ENCODE results near the gene MSL3.

MSL3 gene, protein sequence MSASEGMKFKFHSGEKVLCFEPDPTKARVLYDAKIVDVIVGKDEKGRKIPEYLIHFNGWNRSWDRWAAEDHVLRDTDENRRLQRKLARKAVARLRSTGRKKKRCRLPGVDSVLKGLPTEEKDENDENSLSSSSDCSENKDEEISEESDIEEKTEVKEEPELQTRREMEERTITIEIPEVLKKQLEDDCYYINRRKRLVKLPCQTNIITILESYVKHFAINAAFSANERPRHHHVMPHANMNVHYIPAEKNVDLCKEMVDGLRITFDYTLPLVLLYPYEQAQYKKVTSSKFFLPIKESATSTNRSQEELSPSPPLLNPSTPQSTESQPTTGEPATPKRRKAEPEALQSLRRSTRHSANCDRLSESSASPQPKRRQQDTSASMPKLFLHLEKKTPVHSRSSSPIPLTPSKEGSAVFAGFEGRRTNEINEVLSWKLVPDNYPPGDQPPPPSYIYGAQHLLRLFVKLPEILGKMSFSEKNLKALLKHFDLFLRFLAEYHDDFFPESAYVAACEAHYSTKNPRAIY

DNA sequence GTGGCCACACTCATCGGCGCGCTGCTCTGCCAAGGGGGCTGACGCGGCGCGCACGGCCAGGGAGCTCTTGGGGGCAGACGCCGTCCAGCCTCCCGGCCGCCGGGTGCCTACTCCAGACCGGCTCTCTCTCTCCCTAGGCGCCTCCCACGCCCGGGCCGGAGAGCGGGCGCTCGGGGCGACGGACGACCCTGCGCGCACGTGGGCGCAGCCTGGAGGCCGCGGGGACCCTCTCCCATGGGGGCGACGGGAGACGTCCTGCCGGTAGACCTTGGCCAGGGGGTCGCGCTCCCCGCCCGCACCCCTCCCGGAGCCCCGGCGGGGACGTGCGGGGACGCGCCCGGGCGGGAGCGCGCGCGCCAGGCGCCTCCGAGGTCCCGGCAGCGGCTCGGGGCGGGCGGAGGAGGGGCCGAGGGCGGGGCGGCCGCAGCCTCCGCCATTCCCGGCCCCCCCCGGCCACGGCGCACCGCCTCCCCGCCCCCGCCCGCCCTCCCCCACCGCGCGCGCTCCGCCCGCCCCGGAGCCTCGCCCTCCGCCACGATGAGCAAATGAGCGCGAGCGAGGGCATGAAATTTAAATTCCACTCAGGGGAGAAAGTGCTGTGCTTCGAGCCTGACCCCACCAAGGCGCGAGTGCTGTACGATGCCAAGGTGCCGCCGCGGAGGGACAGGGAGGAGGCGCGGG, at the start of gene MSL3:
Gene MSL3 (plus strand): TSS at position 519 of the 681 bp plus-strand sequence. CDS start 27 bp downstream, at position 546.
- peak; percentile 65 for DNase-seq

DNA sequence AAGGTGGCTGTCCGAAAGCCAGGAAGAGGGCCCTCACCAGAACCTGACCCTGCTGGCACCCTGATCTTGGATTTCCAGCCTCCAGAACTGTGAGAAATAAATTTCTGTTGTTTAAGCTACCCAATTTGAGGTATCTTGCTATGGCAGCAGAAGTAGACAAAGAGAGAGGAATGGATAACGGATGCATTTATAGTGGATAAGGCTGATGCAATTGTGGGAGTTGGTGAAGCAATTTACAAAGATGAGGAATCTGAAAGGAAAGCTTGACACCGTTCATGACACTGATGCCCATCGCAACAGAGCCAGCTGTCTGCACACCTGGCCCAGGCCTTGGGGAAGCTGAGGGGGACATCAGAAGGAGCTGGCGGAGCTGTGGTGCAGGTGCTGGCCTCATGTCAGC, 35.7 kb upstream of the MSL3 start:
- no peak for DNase-seq

DNA sequence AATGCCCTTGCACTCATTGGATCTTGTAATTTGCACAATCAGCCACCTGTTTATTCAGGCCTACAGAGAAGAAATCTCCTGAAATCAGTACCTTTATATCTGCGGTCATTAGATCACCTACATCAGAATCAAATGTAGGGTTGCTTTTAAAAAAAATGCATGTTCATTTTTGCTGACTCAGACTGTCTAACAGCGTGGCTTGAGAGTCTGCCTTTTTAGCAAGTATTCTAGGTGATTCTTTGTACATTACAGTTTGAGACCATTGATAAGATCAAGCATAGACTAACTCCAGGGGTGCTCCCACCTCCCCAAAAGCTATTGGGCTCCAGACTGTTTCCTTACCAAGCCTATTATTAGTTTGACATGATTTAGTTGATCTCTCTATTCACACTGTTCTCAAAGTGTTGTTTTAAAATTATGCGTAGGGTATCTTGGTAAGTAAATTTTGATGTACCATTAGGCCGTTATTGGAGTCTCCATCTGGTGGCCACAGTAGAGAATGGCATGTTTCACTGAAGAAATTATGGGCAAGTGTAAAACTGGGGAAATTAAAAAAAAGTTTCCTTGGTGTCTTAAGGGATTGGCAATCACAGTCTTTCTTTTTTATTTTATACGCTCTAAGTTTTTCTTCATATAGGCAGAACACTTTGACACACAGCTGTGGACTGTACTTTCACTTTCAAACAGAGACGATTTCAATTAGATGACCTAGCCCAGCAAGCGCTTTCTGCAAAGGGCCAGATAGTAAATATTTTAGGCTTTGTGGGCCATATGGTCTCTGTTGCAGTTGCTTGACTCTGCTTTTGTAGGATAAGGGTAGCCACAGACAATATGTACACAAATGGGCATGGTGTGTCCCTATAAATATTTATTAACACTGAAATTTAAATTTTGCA, 33.7 kb upstream of the MSL3 start:
- no peak for DNase-seq

DNA sequence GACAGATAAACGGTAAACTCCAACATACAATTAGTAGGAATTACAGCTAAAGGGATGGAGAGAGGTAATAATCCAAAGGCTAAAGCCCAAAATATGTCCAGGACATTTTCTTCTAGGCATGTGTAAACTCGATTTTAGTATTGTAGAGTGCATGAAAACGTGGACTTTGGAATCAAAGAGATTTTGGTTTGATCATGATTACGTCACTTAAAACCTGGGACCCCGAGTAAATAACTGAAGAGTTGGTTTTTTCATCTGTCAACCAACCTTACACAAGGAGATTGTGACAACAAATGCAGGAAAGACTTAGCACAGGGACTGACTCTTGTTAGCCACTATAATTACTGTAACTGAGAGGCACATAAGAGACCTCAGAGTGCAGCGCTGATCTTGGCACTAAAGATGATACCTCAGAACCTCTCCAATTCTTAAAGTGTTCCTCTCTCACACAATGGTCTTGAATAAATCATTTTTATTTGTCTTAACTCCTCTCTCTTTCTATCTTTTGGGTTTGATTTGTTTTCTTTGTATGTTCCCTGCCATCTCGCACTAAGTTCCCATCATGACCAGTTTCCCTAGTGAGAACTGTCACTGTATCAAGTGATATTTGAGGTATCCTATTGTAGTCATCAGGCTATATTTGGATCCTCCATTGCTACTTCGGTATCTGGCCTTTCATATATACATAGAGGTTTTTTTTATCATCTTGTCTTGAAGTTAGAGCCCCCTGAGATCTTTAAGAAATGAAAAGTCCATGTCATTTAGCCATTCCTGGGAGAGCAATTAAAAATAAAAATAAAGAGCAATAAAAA, 32.2 kb upstream of the MSL3 start:
- no peak for DNase-seq

DNA sequence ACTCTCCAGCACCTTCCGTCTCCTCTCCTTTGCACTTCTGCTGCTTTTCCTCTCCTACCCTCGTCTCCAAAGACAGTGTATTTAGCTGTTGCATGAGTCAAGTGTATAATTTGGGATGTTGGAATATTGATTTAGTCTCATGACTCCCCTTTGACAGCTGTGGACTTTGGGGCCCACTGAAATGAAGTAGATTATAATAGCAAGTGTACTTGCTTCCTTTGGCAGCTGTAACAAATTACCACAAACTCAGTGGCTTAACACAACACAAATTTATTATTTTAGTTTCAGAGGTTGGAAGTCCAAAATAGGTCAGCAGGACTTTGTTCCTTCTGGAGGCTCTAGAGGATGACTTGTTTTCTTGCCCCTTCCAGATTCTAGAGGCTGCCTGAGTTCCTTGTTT, 29.5 kb upstream of the MSL3 start:
- DNase-seq = no peak

DNA sequence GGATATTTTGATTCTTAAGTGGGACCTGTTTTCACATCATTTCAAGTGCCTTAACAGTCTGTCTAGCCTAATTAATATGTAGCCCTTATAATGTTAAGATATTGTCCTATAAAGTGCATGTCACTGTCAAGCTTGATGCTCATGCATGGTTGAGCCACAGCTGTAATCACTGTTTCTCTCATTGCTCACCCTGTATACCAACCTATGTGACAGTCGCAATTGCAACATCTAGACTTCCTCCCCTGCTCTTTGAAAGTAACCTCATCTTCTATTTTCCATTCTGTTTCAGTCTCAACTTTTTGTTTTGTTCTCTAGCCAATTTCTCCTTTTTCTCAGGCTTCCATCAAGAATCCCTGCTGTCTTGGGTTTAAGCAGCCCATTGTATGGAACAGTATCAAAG, 24.4 kb upstream of the MSL3 start:
- DNase-seq = no peak

DNA sequence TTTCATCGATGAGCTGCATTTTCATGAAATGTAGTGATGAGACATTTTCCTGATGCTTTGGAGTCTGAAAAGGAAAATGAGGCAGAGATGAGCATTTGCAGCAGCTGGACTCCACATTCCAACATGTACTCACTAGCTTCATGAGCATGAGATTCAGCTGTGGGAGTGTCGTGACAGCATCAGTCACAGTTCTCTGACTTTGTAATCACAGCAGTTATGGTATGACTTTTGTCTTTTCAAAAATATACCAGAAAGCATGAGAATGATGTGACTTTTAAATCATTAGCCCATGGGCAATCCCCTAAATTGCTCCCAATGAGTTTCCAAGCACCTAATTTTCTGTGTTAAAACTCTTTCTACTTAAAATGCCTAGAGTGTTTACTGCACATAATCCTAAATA, 18.3 kb upstream of the MSL3 start:
- DNase-seq = no peak

DNA sequence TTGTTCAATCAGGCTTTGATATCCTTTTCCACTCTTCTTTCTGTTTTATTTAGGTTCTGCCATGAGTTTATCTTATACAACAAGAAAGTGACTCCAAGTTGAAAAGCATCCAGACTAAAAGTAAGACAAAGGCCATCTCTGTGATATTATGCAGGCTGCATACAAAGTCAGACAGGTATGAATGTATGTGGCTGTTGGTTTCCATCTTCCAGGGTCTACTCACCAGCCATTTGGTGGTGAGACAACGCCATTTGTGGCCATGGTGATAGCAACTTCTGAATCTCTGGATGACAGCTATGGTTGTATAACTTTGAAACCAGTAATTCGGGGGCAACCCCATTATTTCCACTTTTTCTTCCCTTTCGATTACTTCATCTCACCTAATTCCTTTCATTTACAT, 17.2 kb upstream of the MSL3 start:
- no peak for DNase-seq

DNA sequence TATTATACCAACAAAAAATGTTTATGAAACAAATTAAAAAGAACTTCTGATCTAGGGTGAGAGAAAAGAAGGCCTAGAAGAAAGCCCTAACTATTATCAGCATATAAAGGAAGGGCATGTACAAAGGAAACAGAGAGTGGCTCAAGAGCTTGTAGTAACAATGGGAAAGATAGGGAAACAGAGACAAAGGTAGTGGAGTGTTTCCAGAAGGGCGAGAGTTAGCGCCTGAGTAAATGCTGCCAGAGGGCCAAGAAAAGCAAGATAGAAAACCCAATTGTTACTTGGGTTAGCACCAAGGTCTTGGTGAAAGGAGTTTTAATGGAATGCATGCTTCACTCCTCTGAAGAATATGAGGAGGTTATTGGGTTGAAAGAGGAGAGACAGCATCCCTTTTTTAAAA, 16.5 kb upstream of the MSL3 start:
- no peak for DNase-seq

DNA sequence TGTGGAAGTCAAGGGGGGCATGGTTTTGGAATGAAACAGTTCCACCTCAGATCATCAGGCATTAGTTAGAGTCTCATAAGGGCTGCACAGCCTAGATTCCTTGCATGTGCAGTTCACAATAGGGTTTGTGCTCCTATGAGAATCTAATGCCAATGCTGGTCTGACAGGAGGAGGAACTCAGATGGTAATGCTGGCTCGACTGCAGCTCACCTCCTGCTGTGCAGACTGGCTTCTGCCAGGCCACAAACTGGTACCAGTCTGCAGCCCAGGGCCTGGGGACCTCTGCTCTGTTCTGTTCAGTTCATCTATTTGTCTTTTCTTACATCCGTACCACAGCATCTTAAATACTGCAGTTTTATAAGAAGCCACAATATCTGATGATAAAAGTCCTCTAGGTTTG, 12.2 kb upstream of the MSL3 start:
- no peak for DNase-seq

DNA sequence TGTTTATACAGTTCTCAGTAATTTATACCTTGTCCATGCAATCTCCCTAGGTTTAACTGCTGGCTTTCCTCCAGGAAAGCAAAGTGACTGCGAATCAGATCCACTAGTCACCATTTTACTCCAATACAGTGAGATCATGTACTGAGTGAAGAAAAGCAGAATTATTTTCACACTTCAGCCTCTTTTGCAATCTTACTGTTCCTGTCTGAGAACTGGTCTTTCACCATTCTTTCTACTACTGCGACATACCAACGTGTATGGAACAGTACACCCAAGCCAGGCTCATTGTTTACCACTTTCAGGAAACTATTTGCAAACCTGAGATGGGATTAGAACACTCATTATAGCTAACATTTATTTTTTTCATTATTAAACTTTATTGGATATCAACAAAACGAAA, 8.0 kb upstream of the MSL3 start:
- DNase-seq = no peak

DNA sequence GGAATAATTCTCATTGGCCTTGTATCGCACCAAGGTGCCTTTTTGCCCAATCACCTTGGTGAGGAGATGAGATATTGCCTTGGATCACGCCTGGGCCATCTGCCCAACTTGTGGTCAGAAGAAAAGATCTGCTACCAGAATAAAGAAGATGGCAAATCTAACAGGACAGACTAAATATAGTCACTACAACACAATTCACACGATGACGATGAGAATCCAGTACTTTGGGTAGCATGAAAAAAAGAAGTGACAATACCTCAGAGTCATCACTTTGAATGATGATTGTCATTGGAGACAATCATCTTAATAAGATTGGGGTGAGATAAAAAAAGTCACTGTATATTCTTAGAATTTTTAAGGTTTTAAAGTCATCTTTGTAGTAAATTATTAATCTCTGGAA, 7.3 kb upstream of the MSL3 start:
- DNase-seq = no peak

DNA sequence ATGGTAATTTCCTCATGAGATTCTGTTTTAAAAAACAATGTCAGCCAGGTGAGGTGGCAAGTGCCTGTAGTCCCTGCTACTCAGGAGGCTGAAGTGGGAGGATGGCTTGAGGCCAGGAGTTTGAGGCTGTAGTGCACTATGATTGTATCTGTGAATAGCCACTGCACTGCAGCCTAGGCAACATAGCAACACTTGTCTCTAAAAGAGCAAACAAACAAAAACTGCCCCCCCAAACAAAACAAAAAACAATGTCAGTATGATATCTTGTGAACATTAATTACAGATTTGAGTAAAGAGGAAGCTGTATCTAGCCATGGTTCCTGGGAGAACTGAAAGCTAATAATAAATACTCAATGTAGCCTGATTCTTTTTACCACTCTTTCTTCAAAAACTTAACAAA, 6.8 kb upstream of the MSL3 start:
- no peak for DNase-seq

DNA sequence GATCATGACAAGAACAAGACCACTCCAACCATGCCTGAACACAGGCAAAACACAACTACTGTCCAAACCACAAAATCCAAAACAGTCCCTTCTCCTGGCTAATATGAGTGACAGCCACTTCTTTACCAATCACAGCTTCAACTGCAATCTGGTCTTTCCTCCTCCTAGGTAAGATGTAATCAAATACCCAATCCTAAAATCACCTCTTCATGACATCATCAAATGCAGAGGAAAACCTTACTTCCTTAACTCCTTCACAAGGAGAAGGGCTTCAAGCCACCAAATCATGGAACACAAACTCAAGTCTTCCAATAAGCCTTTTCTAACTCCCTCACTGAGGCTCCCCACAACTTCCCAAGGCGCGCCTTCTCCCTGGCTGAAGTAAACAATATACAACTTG, 4.4 kb upstream of the MSL3 start:
- no peak for DNase-seq

DNA sequence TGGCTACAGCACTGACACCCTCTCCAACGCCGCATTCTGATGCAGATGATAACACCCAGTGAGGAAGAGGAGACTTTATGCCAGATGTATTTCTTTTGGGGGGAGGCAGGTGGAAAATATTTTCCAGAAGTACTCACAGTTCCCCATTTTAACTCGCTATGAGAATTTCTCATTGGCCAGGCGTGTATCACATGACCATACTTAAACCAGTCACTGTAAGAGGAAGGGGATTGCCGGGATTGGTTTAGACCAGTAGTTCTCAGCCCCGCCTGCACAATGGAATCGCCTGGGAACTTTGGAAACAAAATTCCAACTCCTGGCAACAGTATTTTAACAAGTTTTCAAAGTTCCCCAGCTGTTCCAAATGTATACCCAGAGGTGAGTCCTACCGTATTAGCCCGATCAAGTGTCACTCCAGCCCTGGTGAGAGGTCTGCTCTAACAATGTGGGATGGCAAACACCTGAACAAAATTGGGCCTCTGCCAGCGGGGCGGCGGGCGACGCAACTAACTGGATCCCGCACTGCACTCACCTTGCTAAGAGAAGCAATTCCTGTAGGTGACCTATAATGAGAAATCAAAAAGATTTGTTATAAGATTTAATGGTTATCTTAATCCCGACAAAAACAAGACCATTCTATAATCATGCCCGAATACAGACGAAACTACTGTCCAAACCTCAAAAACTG, 2.9 kb upstream of the MSL3 start:
- DNase-seq = no peak

DNA sequence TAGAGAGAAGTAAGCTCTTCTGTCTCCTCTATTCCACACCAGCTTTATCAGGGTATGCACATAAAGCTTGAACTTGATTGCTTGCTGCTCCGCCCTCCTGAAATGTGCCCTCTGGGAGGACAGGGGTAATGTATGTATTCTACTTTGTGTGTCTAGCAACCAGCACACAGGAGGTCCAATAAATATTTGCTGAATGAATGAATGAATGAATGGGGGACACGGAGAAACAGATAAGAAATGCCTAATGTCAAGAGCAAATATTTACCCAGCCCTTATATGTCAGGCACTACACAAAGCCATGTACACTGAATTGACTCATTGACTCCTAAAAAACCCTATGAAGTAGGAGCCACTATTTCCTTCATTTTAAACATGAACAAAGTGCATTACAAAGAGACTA, 2.3 kb upstream of the MSL3 start:
- DNase-seq = no peak

DNA sequence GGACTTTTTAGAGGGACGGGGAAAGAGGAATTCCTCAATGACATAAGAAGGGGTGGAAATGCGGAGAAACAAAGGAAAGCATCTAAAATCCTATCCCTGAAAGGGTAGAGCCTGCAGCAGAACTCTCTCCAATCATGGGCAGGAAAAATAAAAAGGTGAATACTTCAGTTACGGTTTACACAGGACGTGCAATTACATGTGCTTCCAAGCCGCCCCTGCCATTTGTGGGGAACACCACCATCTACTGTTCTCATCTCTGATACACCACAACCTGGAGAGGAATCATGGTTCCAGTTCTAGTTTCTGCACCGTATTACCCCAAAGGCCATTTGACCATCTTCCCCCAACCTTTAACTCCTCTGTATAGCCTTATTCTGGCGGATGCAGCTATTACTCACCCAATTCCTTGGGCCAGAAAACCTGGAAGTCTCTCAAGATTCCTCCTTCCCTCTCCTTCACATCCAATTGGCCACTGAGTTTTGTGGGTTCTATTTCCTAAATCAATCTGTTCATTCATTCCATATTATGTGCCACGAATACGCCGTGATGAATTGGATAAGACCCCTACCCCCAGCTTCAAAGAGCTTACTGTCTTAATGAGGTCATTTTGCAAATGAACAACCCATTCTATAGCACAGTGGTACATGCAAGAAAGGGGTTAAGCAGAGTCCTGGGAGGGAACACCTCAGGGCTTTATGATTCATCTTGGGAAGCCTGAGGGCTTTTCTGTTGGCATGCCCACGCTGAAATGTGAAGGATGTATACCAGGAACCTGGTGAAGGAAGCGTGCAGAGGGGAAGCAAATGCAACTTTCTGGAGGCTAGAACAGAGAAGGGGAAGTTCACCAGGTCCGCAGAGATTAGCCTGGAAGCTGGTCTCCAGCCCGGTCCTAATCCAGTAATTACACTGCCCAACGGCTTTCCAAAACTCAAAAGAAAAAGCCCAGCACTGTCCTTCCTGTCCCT, 1.4 kb upstream of the MSL3 start:
- DNase-seq = no peak

DNA sequence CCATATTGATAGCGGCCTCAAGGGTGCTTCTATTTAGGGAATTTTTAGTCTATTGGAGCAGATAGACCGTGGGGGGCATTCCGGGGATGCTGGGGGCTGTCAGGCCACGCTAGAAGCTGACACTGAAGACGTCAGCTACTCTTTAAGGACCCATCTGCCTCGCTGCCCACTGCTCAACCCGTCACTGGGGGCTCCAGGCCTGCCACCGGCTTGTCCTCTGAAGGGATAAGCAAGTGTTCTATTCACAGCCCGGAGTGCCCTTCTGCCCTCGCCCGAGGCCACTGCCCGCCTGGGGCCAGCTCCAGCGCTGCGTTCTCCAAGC, 679 bp upstream of the MSL3 start:
- DNase-seq = no peak

DNA sequence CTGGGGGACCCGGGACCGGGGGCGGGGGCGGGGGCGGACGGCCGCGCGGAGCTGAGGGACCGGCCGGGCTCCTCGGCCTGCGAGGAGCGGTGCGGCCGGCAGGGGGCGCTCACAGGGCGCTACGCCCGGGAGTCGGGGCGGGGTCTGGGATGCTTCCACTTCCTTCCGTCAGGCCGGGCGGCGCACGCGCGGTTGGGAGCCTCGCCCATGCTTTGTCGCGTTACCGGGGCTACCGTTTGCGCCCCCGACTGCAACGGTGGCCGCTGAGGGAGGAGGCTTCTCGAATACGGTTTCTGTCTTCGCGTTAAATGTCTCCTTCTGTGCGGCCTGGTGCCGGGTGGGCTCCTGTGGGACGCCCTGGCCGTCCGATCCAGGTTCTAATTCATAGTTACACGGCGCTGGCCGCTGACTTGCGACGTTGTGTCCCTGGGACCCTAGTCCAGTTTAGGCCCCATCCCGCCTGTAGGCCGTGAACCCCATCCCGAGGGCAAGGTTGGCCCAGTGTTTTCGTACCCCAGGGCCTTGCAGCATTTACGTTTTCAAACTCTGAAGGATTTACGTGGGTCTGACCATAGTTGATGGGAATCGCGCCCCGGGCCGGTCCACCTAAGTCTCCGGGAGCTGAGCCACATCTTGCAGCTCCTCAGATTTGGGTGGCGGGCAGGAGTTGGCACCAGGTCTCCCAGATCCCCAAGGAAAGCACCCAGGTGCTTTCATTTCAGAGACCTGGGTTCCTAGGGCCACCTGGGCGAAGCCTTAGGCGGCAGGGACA, 549 bp downstream of the MSL3 start:
- DNase-seq = peak; percentile 92

DNA sequence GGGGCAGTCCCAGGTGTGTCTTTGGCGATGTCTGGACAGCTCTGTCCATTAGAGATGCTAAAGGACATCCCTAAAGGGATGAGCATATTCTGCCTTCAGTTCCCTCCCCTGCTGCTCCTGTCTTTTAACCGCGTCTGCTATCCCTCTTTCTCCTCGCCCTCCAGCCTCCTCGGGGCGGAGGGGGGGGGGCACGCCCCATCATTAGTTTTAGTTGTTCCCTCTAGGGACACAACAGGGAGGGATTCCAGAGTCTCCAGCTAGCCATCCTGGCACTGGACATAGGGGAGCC, 1.1 kb downstream of the MSL3 start:
- DNase-seq = peak; percentile 25
